ENCODE measurements around the gene LAMA2.

DNA sequence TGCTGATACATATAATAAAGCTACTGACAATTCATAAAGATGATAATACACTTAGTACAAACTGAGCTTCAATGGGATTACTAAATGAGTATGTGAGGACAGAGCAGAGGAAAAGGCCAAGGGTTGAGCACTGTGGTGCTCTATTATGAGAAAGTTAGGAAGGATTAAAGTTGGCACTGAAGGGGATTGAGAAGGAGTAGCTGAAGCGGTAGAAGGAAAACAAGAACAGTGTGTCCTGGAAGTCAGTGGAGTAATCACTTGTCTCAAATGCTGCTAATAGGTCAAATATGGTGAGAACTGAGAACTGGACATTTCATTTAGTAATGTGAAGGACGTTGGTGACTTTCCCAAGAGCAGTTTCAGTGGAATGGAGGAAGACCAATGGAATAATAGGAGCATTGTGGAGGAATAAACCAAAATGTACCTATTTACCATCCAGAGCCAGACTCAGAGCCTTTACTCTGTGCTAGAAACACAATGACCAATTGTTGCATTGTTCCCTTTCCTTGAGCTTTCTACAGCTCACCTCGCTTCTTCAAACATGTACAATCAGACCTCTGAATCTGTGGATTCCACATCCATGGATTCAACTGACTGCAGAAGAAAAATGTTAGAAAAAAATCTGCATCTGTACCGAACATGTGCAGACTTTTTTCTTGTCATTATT, 255.9 kb downstream of the LAMA2 start:
- TF ChIP-seq, protein P1, sequence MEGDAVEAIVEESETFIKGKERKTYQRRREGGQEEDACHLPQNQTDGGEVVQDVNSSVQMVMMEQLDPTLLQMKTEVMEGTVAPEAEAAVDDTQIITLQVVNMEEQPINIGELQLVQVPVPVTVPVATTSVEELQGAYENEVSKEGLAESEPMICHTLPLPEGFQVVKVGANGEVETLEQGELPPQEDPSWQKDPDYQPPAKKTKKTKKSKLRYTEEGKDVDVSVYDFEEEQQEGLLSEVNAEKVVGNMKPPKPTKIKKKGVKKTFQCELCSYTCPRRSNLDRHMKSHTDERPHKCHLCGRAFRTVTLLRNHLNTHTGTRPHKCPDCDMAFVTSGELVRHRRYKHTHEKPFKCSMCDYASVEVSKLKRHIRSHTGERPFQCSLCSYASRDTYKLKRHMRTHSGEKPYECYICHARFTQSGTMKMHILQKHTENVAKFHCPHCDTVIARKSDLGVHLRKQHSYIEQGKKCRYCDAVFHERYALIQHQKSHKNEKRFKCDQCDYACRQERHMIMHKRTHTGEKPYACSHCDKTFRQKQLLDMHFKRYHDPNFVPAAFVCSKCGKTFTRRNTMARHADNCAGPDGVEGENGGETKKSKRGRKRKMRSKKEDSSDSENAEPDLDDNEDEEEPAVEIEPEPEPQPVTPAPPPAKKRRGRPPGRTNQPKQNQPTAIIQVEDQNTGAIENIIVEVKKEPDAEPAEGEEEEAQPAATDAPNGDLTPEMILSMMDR (conservative IDR thresholded peaks at IDR 0.05 in 1 of 2, IDR thresholded peaks at IDR 0.05 in 1 of 2; ENCODE audit: extremely low read depth in 1 of 2, insufficient read depth in 1 of 2, low read depth in 1 of 2, low read length in 2 of 2), result no peak
- TF ChIP-seq EZH2 (IDR thresholded peaks at IDR 0.05; ENCODE audit: borderline replicate concordance, low read length), result no peak
